GM12878 (cell line): Measurements from ENCODE around the gene FAM98C. TPM values are rescaled to one million over a fixed set of nuclear protein-coding genes. Genes with fewer than 3 reads are reported as not detected.

Experiments used
- ATAC-seq: fragments of 200-7000 bp; cut with Tn5 transposase; 3 replicates; pipeline ENCODE4 v1.9.1; 2020; ENCODE audit warnings: mild to moderate bottlenecking, moderate library complexity
- BruUV-seq: library from RNA; stranded (reverse); fragments of 400-500 nt; replicated peaks from 2 replicates; lab custom pipeline; 2021; lab: Mats Ljungman, UMichigan
- CTCF ChIA-PET: fragments of 300-600 bp; sonication (Branson Sonifier 250); formaldehyde crosslinking; extraction: SDS; loops from one replicate; lab custom pipeline; 2021; ENCODE audit warnings: inconsistent platforms; lab: Yijun Ruan, JAX
- POLR2A ChIA-PET: fragments of 350-600 bp; formaldehyde crosslinking; extraction: SDS; loops from one replicate; lab custom pipeline; 2021; ENCODE audit warnings: inconsistent platforms; lab: Charles Lee
- RAD21 ChIA-PET: fragments of 300-600 bp; sonication (Branson Sonifier 250); formaldehyde crosslinking; loops from one replicate; lab custom pipeline; 2023; ENCODE audit warnings: antibody characterized with exemption; ENCODE audit not compliant: unreplicated experiment; lab: Charles Lee
- SMC1A ChIA-PET: fragments of 300-600 bp; sonication (Branson Sonifier 250); formaldehyde crosslinking; loops from one replicate; lab custom pipeline; 2023; ENCODE audit not compliant: unreplicated experiment, uncharacterized antibody; lab: Charles Lee
- DNase-seq: peaks from one replicate; pipeline ENCODE4 v3.0.0-alpha.2; 2011; ENCODE audit warnings: low read depth, low spot score
- FAIRE-seq: peaks from 3 replicates; lab custom pipeline; 2011; peaks lifted over from hg19 to GRCh38; lab: Jason Lieb, UNC
- H2AFZ ChIP-seq: 2 replicates; pipeline ENCODE4 v1.6.0; 2011; ENCODE audit warnings: low read depth, low read length, control low read depth; ENCODE audit not compliant: control insufficient read depth
- H3K27ac ChIP-seq: 2 replicates; pipeline ENCODE4 v1.5.1; 2011; ENCODE audit warnings: control low read depth; ENCODE audit not compliant: control insufficient read depth, insufficient read depth
- H3K27me3 ChIP-seq, 2 experiments: replicated peaks in 1 of 2; 2 replicates each; pipeline versions ENCODE4 v1.6.0 to v1.6.1; 2011; ENCODE audit warnings: low read length in 1 of 2; ENCODE audit not compliant: control insufficient read depth in 2 of 2, insufficient read depth in 2 of 2
- H3K36me3 ChIP-seq, 2 experiments: 2 replicates each; pipeline ENCODE4 v1.5.1; 2011; ENCODE audit warnings: low read length in 1 of 2; ENCODE audit not compliant: control insufficient read depth in 2 of 2, insufficient read depth in 2 of 2
- H3K4me1 ChIP-seq: 2 replicates; pipeline ENCODE4 v1.6.1; 2011; ENCODE audit warnings: mild to moderate bottlenecking, low read length, moderate library complexity, mixed read lengths; ENCODE audit not compliant: control insufficient read depth, insufficient read depth
- H3K4me2 ChIP-seq: 2 replicates; pipeline ENCODE4 v1.6.0; 2011; ENCODE audit warnings: control low read depth; ENCODE audit not compliant: control insufficient read depth, insufficient read depth
- H3K4me3 ChIP-seq: fragments of 200-600 bp; sonication (generic); 2 replicates; pipeline ENCODE4 v1.5.1; 2016
- H3K79me2 ChIP-seq: 2 replicates; pipeline ENCODE4 v1.6.0; 2011; ENCODE audit warnings: low read length; ENCODE audit not compliant: control insufficient read depth, insufficient read depth
- H3K9ac ChIP-seq: 2 replicates; pipeline ENCODE4 v1.8.0; 2011; ENCODE audit warnings: low read length, control low read depth, mixed read lengths; ENCODE audit not compliant: control insufficient read depth, insufficient read depth
- H3K9me3 ChIP-seq: replicated peaks from 3 replicates; pipeline ENCODE4 v1.5.1; 2011; ENCODE audit warnings: mild to moderate bottlenecking, low read length; ENCODE audit not compliant: control insufficient read depth, insufficient read depth
- H4K20me1 ChIP-seq: 2 replicates; pipeline ENCODE4 v1.6.0; 2011; ENCODE audit not compliant: control insufficient read depth, insufficient read depth
- CREB1 ChIP-seq: IDR thresholded peaks from 2 replicates; pipeline ENCODE4 v1.6.1; 2012; ENCODE audit warnings: low read depth, mild to moderate bottlenecking, inconsistent platforms
- EP300 ChIP-seq, 2 experiments: fragments of 150-350 bp in 1 of 2; IDR thresholded peaks; 2 replicates each; pipeline ENCODE4 v1.6.1; 2011 to 2012; ENCODE audit warnings: low read depth in 2 of 2, low read length in 2 of 2, borderline replicate concordance in 1 of 2, improper control_type of control experiment in 1 of 2, inconsistent platforms in 1 of 2; ENCODE audit not compliant: control insufficient read depth in 1 of 2
- JUNB ChIP-seq: IDR thresholded peaks from 2 replicates; pipeline ENCODE4 v1.6.1; 2016; ENCODE audit warnings: antibody characterized with exemption, mild to moderate bottlenecking
- MYC ChIP-seq: IDR thresholded peaks from 2 replicates; pipeline ENCODE4 v1.6.1; 2011; ENCODE audit warnings: mild to moderate bottlenecking, low read length, moderate library complexity, inconsistent platforms; ENCODE audit not compliant: insufficient read depth, insufficient replicate concordance, insufficient read length, severe bottlenecking
- NFYA ChIP-seq: IDR thresholded peaks from 2 replicates; pipeline ENCODE4 v1.6.1; 2011; ENCODE audit warnings: low read depth, mild to moderate bottlenecking, low read length, improper control_type of control experiment, borderline replicate concordance
- POLR2A ChIP-seq: IDR thresholded peaks from 2 replicates; pipeline ENCODE4 v1.6.1; 2011; ENCODE audit warnings: low read depth, mild to moderate bottlenecking, low read length
- RBBP5 ChIP-seq: fragments of 200-600 bp; sonication (generic); conservative IDR thresholded peaks from 2 replicates; pipeline ENCODE4 v1.6.1; 2016
- RFX5 ChIP-seq: IDR thresholded peaks from 2 replicates; pipeline ENCODE4 v1.6.1; 2011; ENCODE audit warnings: low read depth, low read length, improper control_type of control experiment
- RUNX3 ChIP-seq: IDR thresholded peaks from 2 replicates; pipeline ENCODE4 v1.6.1; 2012; ENCODE audit warnings: low read length, inconsistent platforms
- TBL1XR1 ChIP-seq: IDR thresholded peaks from 2 replicates; pipeline ENCODE4 v1.6.1; 2012; ENCODE audit warnings: low read depth, low read length, improper control_type of control experiment
- TCF3 ChIP-seq: IDR thresholded peaks from 2 replicates; pipeline ENCODE4 v1.6.1; 2012; ENCODE audit warnings: low read depth, mild to moderate bottlenecking, low read length, borderline replicate concordance; ENCODE audit not compliant: insufficient read depth
- ZNF207 ChIP-seq: fragments of 450-650 bp; IDR thresholded peaks from 2 replicates; pipeline ENCODE4 v1.6.1; 2014; ENCODE audit warnings: antibody characterized with exemption, mild to moderate bottlenecking, borderline replicate concordance
- ZNF274 ChIP-seq: IDR thresholded peaks from one replicate; pipeline ENCODE4 v1.8.0; 2011; ENCODE audit not compliant: insufficient read length, insufficient read depth
- WGBS: methylation state at CpG from one replicate; pipeline ENCODE4 v1.1.6; 2016; ENCODE audit warnings: low lambda C conversion rate; ENCODE audit not compliant: insufficient replicate concordance, insufficient coverage; ENCODE audit errors: missing lambda C conversion rate; 5-methylcytosine and 5-hydroxymethylcytosine counted together
- in situ Hi-C: fragments of 300-500 bp; cut with MboI; formaldehyde crosslinking; loops from 9 replicates; pipeline ENCODE4 v1.14.3; 2018; ENCODE audit warnings: mixed read lengths
- intact Hi-C: fragments of 100-400 bp; cut with micrococcal nuclease; formaldehyde crosslinking; loops from one replicate; pipeline ENCODE4 v1.14.2; 2022; ENCODE audit not compliant: unreplicated experiment
- polyA plus RNA-seq, 11 experiments: library from polyadenylated mRNA; depleted of rRNA in 4 of 11; unstranded in 6 of 11; stranded (reverse) in 5 of 11; fragments of >200 nt; fragmentation: Nextera tagmentation in 4 of 11; fragmentation: Illumina TruSeq in 1 of 11; extraction: Ambion mirVana in 4 of 11; extraction: Trizol in 1 of 11; gene quantifications; 1 replicate in 1 of 11; 2 replicates in 10 of 11; pipeline versions ENCODE4 v1.2.1 to v1.2.3, GENCODE V29; 2011 to 2016; ENCODE audit warnings: inconsistent platforms in 2 of 11, missing spikeins in 2 of 11, low read depth in 1 of 11
- total RNA-seq, 4 experiments: library from RNA; depleted of rRNA in 3 of 4; stranded (reverse); fragments of >200 nt in 3 of 4; fragmentation: Illumina TruSeq in 1 of 4; extraction: Trizol in 1 of 4; gene quantifications; 2 replicates each; pipeline versions ENCODE4 v1.2.1 to v1.2.3, GENCODE V29; 2013 to 2021
- TF ChIP-seq, protein P1 (sequence below): fragments of 450-650 bp; formaldehyde crosslinking; IDR thresholded peaks from 2 replicates; pipeline ENCODE4 v1.5.0; 2022; ENCODE audit warnings: mild to moderate bottlenecking, missing genetic modification characterization
- TF ChIP-seq, protein P2 (sequence below): fragments of 450-650 bp; IDR thresholded peaks from 2 replicates; pipeline ENCODE4 v1.6.1; 2017; ENCODE audit warnings: borderline replicate concordance
- TF ChIP-seq, protein P3 (sequence below), 3 experiments: IDR thresholded peaks in 2 of 3; conservative IDR thresholded peaks in 1 of 3; 2 replicates each; pipeline ENCODE4 v1.5.1; 2011; ENCODE audit warnings: low read depth in 3 of 3, low read length in 3 of 3, mild to moderate bottlenecking in 3 of 3, control low read depth in 2 of 3, moderate library complexity in 2 of 3, inconsistent platforms in 1 of 3, mixed read lengths in 1 of 3; ENCODE audit not compliant: control insufficient read depth in 2 of 3, insufficient read depth in 1 of 3; ENCODE audit errors: extremely low read depth in 1 of 3

FAM98C gene
- total and polyA plus RNA-seq, 10 of the 15 experiments (the other 5 are each of a cell fraction or from before 2014, with no cell fraction given): 1.4 to 17.2 (median 9.5) TPM

DNA sequence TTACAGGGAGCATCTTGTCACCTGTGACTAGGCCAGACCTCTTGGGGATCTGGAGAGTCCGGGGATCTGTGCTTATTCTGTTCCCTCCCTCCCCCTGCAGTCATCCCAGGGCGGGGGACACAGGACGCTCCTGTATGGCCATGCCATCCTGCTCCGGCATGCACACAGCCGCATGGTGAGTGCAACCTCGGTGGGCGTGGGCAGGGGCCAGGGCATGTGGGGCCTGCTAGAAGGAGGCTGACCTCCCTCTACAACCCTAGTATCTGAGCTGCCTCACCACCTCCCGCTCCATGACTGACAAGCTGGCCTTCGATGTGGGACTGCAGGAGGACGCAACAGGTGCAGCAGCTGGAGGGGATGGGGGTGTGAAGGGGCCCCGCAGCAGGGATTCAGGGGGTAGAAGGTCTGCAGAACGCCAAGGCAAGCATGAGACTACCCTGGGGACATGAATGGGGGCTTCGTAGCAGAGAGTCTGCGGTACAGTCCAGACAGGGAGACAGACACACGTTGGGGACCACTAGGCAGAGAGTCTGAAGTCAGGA lies 40.6 kb downstream of the FAM98C start (continued):
- TF ChIP-seq, protein P1, sequence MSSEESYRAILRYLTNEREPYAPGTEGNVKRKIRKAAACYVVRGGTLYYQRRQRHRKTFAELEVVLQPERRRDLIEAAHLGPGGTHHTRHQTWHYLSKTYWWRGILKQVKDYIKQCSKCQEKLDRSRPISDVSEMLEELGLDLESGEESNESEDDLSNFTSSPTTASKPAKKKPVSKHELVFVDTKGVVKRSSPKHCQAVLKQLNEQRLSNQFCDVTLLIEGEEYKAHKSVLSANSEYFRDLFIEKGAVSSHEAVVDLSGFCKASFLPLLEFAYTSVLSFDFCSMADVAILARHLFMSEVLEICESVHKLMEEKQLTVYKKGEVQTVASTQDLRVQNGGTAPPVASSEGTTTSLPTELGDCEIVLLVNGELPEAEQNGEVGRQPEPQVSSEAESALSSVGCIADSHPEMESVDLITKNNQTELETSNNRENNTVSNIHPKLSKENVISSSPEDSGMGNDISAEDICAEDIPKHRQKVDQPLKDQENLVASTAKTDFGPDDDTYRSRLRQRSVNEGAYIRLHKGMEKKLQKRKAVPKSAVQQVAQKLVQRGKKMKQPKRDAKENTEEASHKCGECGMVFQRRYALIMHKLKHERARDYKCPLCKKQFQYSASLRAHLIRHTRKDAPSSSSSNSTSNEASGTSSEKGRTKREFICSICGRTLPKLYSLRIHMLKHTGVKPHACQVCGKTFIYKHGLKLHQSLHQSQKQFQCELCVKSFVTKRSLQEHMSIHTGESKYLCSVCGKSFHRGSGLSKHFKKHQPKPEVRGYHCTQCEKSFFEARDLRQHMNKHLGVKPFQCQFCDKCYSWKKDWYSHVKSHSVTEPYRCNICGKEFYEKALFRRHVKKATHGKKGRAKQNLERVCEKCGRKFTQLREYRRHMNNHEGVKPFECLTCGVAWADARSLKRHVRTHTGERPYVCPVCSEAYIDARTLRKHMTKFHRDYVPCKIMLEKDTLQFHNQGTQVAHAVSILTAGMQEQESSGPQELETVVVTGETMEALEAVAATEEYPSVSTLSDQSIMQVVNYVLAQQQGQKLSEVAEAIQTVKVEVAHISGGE: no peak
- TF ChIP-seq CREB1 (no peak), RFX5 (no peak)

DNA sequence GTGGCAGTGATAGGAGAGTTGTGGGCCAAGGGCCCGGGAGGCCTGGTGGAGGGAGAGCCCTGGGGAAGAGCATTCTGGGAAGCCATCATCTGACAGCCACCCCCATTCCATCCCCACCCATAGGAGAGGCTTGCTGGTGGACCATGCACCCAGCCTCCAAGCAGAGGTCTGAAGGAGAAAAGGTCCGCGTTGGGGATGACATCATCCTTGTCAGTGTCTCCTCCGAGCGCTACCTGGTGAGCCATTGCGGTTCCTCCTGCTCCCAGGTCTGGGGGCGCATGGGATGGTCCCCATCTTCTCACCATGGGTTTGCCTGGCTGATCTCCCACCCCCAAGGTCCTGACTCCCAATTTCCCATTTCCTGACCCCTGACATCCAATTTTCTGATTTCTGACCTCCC lies 41.1 kb downstream of the FAM98C start:
- Histone ChIP-seq H4K20me1 (no peaks in the 10 kb centered on the region), H3K27ac (no peak overlapping the region), H2AFZ (no peak overlapping the region), H3K4me3 (no peak overlapping the region), H3K4me1 (no peaks in the 10 kb centered on the region), H3K36me3 (no peaks in the 10 kb centered on the region), H3K9me3 (no peaks in the 10 kb centered on the region), H3K27me3 (no peaks in the 10 kb centered on the region), H3K79me2 (no peaks in the 10 kb centered on the region), H3K9ac (no peak overlapping the region), H3K4me2 (no peak overlapping the region)
- no peak for DNase-seq
- ChIA-PET SMC1A (no interaction called here), POLR2A (no interaction called here), CTCF (no interaction called here), RAD21 (no interaction called here)
- no TSS peak for BruUV-seq
- ATAC-seq: no peak
- intact Hi-C loops: no loop called here
- in situ Hi-C loops: no loop called here
- 66% methylated on average over 7 of the region's 7 CpGs for WGBS
- FAIRE-seq: no peak
- no peak for TF ChIP-seq TCF3
- TF ChIP-seq ZNF274: no peak
- no peak for TF ChIP-seq RBBP5
- TF ChIP-seq ZNF207: no peak
- no peak for TF ChIP-seq NFYA
- TF ChIP-seq, protein P2, sequence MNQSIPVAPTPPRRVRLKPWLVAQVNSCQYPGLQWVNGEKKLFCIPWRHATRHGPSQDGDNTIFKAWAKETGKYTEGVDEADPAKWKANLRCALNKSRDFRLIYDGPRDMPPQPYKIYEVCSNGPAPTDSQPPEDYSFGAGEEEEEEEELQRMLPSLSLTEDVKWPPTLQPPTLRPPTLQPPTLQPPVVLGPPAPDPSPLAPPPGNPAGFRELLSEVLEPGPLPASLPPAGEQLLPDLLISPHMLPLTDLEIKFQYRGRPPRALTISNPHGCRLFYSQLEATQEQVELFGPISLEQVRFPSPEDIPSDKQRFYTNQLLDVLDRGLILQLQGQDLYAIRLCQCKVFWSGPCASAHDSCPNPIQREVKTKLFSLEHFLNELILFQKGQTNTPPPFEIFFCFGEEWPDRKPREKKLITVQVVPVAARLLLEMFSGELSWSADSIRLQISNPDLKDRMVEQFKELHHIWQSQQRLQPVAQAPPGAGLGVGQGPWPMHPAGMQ: no peak
- TF ChIP-seq MYC: no peak
- TF ChIP-seq TBL1XR1: no peak
- TF ChIP-seq EP300 (IDR thresholded peaks at IDR 0.05; ENCODE audit: borderline replicate concordance in 1 of 2, control insufficient read depth in 1 of 2, low read depth in 2 of 2, low read length in 2 of 2): no peak
- TF ChIP-seq, protein P3, sequence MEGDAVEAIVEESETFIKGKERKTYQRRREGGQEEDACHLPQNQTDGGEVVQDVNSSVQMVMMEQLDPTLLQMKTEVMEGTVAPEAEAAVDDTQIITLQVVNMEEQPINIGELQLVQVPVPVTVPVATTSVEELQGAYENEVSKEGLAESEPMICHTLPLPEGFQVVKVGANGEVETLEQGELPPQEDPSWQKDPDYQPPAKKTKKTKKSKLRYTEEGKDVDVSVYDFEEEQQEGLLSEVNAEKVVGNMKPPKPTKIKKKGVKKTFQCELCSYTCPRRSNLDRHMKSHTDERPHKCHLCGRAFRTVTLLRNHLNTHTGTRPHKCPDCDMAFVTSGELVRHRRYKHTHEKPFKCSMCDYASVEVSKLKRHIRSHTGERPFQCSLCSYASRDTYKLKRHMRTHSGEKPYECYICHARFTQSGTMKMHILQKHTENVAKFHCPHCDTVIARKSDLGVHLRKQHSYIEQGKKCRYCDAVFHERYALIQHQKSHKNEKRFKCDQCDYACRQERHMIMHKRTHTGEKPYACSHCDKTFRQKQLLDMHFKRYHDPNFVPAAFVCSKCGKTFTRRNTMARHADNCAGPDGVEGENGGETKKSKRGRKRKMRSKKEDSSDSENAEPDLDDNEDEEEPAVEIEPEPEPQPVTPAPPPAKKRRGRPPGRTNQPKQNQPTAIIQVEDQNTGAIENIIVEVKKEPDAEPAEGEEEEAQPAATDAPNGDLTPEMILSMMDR (IDR thresholded peaks at IDR 0.05 in 2 of 3, conservative IDR thresholded peaks at IDR 0.05 in 1 of 3; ENCODE audit: control insufficient read depth in 2 of 3, extremely low read depth in 1 of 3, insufficient read depth in 1 of 3, low read depth in 3 of 3, low read length in 3 of 3): no peak
- TF ChIP-seq RUNX3: no peak
- no peak for TF ChIP-seq JUNB
- TF ChIP-seq POLR2A: no peak
